GM21576 (cell line): ENCODE data around the gene CCDC74A.
"Not testable (repeated sequence)": the region's sequence is repeated elsewhere in the genome, so short reads cannot be mapped to it uniquely, and the experiment has no call there.

ENCODE experiments used
- ATAC-seq: cut with Tn5 transposase; IDR thresholded peaks from one replicate; pipeline ENCODE4 v1.9.1; 2021; ENCODE audit warnings: mild to moderate bottlenecking, moderate library complexity; ENCODE audit not compliant: unreplicated experiment

CCDC74A gene

GRCh38 chr2:131527131-131528001 lies at the start of gene CCDC74A:
Gene CCDC74A (plus strand): TSS chr2:131527888. CDS start chr2:131527971, 83 bp downstream.
- ATAC-seq, result peak; percentile 84

- ATAC-seq, result not testable (repeated sequence)
Observed at GRCh38 chr2:131478074-131478849, 49.4 kb upstream of the CCDC74A start.

GRCh38 chr2:131478850-131479461 lies 48.7 kb upstream of the CCDC74A start:
- not testable (repeated sequence) for ATAC-seq

GRCh38 chr2:131480351-131480750 lies 47.3 kb upstream of the CCDC74A start:
- not testable (repeated sequence) for ATAC-seq

DNA sequence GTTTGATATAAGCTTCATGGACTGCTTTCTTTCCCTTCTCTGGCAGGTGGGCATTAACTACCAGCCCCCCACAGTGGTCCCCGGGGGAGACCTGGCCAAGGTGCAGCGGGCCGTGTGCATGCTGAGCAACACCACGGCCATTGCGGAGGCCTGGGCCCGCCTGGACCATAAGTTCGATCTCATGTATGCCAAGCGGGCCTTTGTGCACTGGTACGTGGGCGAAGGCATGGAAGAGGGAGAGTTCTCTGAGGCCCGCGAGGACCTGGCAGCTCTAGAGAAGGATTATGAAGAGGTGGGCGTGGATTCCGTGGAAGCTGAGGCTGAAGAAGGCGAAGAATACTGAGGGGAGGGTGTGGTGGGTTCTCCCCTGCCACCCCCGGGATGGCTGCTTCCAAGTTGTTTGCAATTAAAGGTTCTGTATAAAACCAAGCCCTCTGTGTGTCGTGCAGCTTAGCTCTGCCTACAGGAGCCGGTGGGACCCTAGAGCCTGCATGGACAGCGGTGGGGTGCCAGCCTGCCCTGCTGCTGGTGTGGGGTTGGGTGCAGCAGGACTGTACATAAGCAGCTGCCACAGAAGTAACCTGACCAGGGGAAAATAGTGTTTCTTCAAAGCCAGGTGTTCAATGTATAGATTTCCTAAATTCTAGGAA lies 45.1 kb upstream of the CCDC74A start:
- not testable (repeated sequence) for ATAC-seq

GRCh38 chr2:131483981-131484820 lies 43.5 kb upstream of the CCDC74A start:
- not testable (repeated sequence) for ATAC-seq

DNA sequence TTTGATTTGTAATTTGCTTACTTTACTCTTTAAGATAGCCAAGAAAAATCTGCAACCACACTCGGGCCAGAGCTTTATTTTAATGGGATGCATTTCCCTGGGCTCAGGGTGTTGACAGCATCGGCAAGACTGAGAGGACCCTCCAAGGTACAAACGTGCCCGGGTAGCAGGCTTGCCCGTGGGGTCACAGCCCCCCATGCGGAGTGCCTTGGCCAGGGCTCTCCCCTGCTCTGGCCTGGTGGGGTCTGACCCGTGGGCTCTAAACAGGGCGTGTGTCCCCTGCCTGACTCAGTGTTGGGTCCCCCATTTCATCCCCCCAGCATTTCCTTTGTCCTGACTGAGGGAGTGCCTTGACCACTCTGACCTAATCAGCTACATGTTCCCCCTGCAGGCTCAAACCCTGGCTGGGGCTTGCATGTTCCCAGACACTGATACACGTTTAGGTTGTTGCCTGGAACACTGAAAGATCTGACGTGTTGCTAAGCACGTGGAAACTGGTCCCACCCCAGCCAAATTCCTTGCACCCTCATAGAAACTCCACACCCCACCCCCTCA lies 42.7 kb upstream of the CCDC74A start:
- not testable (repeated sequence) for ATAC-seq

GRCh38 chr2:131486201-131486902 lies 41.3 kb upstream of the CCDC74A start:
- not testable (repeated sequence) for ATAC-seq

- ATAC-seq, result no peak
Observed at GRCh38 chr2:131488306-131489205, 39.1 kb upstream of the CCDC74A start.

DNA sequence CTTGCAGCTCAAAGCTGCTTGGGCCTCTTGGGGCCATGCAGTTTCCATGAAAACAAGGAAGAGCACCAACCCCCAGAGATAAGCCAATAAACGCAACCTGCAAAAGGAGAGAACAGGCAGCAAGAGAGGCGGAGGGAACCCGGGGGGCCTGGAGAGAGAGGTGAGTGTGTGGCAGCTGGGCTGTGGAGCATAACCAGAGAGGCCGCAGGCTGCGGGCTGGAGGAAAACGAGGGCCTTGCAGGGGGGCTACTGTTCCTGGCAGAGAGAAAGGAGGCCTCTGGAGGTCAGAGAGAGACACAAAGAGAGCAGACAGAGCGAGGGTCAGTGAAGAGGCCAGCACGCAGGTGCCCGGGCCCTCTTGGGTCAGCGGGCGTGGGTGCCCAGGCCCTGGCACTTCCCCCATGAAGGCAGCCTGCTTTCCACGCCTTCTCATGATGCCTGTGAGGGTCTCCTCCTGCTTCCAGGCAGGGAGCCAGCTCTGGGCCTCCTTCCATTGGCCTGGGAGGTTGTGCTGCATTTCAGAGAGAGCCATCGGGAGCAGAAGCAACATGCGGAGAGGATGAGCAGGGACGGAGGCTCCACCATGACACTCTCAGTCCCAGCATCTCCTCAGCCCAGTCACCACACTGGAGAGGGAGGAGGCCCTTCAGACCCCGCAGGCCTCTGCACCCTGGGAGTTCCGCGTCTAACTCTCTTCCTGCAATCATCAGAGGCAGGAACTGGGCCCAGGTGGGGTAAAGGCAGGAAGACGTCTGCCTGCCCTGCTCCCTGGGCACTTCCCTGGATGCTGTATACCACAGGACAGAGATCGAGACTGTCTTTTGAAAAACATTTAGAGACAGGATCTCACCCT lies 36.8 kb upstream of the CCDC74A start:
- not testable (repeated sequence) for ATAC-seq

GRCh38 chr2:131491469-131491836 lies 36.2 kb upstream of the CCDC74A start:
- not testable (repeated sequence) for ATAC-seq

DNA sequence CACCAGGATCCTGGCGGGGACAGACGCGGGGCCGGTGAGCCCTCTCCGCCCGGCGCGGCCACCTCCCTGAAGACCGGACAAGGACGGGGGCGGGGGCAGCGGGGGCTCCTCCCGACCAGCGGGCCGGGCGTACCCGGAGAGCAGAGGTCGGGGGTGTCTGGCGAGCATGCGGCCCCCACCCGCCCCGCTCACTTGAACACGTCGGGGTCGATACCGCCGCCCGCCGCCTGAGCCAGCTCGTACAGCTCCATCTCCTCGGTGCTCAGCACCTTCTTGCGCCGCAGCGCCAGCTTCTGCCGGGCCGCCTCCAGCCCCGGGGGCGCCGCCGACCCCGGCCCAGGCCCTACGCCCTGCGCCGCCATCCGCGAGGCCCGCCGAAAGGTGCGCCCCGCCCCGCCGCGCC lies 35.7 kb upstream of the CCDC74A start, which contains the start of gene MZT2A:
Gene MZT2A (minus strand): TSS at position 383 of the 403 bp plus-strand sequence. CDS start 21 bp downstream, at position 362.
- ATAC-seq, result peak; percentile 5

DNA sequence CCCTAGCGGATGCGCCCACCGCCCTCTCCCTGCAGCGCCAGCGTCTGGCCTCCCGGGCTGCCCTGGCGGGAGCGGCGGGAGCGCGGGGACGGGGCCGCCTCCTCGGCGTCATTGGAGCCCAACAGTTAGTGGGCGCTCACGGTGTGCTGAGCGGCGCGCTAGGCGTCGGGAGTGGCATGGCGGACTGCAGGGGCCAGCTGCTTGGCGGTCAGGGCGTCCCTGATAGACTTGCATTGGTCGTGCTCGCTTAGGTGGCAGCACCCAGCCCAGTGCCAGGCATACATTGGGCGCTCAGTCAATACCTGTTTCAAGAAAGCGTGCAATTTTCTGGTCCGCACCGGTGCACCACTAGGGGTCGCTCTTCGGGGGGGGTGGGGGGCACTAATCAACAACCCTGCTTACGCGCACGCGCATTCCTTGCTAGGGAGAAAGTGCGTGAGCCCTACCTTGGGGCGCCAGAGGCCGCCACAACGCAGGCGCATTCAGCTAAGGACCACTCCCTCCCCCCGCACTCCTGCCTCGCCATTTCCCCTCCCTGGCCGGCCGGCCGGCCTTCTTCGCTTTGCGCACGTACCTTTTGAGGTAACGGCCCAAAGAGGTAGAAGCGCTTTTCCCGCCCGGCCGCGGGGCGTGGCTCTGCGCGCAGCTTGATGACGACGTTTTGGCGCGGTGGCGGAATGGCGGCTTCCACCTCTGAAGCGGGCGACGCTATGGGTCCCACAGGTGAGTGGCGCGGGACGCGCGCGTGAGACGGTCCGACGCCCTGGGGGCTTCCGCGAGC lies 35.1 kb upstream of the CCDC74A start:
- peak; percentile 67 for ATAC-seq

DNA sequence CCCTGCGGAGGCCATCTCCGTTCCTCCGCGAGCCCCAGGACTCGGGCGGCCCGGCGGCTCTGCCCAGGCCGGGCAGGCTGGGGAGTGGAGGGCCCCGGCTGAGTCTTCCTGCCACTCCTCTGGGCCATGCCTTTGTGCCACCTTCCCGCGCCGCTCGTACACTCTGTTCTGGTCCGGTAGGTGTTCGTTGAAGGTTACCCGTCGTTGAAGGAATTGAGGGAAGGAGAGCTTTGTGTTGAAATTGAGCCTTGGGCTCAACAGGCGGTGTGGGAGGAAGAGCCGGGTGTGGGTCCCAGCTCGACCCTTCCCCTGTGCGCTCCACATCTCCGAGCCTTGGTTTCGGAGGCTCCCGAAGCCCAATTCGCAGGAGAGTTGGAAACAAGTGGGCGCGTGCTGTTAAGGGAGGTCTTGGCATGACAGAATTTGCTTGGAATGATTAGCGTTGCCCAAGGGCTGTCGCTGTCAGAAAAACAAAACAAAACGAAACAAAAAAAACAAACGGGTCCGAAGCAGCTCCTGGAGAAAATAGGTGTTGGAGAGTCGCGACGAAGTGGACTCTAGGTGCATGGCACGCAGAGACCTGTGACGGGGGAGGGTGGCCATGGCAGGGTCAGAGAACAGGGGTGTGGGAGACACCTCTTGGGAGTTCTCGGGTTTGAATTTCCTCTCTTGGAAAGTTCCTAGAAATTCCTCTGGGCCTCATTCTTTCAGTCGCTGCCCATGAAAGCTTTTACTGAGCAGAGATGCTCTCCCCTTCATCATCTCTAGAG lies 34.3 kb upstream of the CCDC74A start:
- ATAC-seq, result peak; percentile 12

DNA sequence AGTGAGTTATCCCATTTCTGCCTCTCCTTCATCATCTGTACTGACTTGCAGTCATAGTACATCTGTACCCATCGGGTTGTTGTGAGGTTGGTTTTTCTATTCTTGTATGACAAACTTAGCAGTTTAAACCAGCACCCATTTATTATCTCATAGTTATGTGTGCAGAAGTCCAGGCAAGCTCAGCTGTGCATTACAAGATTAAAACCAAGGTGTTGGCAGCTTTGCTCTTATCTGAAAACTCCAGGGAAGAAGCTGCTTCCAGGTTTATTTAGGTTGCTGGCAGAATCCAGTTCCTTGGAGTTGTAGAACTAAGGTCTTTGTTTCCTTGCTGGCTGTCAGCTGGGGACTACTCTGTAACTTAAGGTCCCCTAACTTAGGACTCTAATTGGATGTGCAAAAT lies 32.2 kb upstream of the CCDC74A start:
- not testable (repeated sequence) for ATAC-seq
